Colonic mucosa (tissue), 4 donors: ENCODE data around the gene GUCA2B. TPM values are rescaled to one million over a fixed set of nuclear protein-coding genes. Genes with fewer than 3 reads are reported as not detected.

Experiments
- DNase-seq: peaks from one replicate; pipeline ENCODE4 v3.0.0-alpha.2; 2020
- H3K27ac ChIP-seq: fragments of 200-600 bp; one replicate; pipeline ENCODE4 v1.8.0; 2021
- H3K27me3 ChIP-seq: fragments of 200-600 bp; one replicate; pipeline ENCODE4 v1.8.0; 2021
- H3K36me3 ChIP-seq: fragments of 200-600 bp; one replicate; pipeline ENCODE4 v1.8.0; 2021
- H3K4me1 ChIP-seq: fragments of 200-600 bp; one replicate; pipeline ENCODE4 v1.8.0; 2021; ENCODE audit warnings: mild to moderate bottlenecking
- H3K4me3 ChIP-seq: fragments of 200-600 bp; one replicate; pipeline ENCODE4 v1.8.0; 2021
- H3K9ac ChIP-seq, 2 donors: one replicate each; pipeline ENCODE4 v1.7.0; 2013; ENCODE audit warnings: control low read depth in 2 of 2, low read depth in 2 of 2, low read length in 2 of 2
- H3K9me3 ChIP-seq: fragments of 200-600 bp; one replicate; pipeline ENCODE4 v1.8.0; 2021
- intact Hi-C: fragments of 100-400 bp; cut with DNase I; formaldehyde crosslinking; loops from one replicate; pipeline ENCODE4 v1.14.1; 2022
- total RNA-seq, 2 donors: library from RNA; stranded (reverse); fragmentation: NEBNext Ultra II Directional in 1 of 2; extraction: Animal tissue kit (Norgen Biotek cat#: 25700) in 1 of 2; gene quantifications; one replicate each; pipeline ENCODE4 v1.2.1, GENCODE V29; 2021
- TF ChIP-seq, protein P1 (sequence below): fragments of 200-600 bp; IDR thresholded peaks from one replicate; pipeline ENCODE4 v1.8.0; 2022; ENCODE audit warnings: antibody characterized with exemption, mild to moderate bottlenecking
- donor health status: healthy.
- donor health status: DM: no; HTN: no; CAD: no.
- donor health status: DM: no; HTN: no; CAD: no.

The GUCA2B gene
- total RNA-seq, 2 donors from 2014 or later = 27.7 to 44.5 TPM

DNA sequence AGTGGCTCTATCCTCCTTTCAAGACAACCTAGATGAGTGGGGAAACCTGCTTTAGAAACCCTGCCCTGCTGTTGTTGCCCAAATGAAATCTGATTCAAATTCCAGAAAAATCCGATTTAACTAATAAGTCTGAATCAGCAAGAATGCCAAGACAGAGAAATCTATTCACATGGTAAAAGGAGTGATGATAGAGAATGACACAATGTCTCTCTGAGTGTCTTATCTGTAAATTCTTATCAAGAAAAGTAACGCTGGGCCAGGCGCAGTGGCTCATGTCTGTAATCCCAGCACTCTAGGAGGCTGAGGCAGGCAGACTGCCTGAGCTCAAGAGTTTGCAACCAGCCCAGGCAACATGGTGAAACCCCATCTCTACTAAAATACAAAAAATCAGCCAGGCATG is 25.0 kb downstream of the GUCA2B start:
- TF ChIP-seq, protein P1, sequence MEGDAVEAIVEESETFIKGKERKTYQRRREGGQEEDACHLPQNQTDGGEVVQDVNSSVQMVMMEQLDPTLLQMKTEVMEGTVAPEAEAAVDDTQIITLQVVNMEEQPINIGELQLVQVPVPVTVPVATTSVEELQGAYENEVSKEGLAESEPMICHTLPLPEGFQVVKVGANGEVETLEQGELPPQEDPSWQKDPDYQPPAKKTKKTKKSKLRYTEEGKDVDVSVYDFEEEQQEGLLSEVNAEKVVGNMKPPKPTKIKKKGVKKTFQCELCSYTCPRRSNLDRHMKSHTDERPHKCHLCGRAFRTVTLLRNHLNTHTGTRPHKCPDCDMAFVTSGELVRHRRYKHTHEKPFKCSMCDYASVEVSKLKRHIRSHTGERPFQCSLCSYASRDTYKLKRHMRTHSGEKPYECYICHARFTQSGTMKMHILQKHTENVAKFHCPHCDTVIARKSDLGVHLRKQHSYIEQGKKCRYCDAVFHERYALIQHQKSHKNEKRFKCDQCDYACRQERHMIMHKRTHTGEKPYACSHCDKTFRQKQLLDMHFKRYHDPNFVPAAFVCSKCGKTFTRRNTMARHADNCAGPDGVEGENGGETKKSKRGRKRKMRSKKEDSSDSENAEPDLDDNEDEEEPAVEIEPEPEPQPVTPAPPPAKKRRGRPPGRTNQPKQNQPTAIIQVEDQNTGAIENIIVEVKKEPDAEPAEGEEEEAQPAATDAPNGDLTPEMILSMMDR = no peak
- Histone ChIP-seq H3K9ac (no peak overlapping the region), H3K27ac (no peak overlapping the region), H3K9me3 (no peaks in the 10 kb centered on the region), H3K27me3 (no peaks in the 10 kb centered on the region), H3K36me3 (no peaks in the 10 kb centered on the region), H3K4me3 (no peak overlapping the region), H3K4me1 (no peaks in the 10 kb centered on the region)
- DNase-seq = no peak
- intact Hi-C loops = no loop called here

DNA sequence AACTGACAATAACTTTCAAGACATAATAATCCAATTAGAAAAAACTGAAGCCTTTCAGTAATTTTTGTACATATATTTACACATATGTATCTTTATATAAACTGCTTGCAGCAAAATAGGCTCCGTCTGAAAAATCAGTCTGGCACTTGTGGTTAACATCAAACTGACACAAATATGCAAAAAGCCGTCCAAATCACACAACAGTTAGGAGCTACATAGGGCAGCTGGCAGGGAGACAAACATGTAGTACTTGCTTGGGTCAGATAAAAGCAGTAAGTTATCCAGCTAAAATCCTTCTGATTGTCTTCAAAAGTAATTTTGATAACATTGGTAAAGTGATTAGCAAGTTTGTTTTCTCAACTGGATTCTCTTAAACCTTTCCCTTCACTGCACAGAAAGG is 26.1 kb downstream of the GUCA2B start:
- Histone ChIP-seq H3K9ac (no peak overlapping the region), H3K36me3 (no peaks in the 10 kb centered on the region), H3K27ac (no peak overlapping the region), H3K4me1 (no peaks in the 10 kb centered on the region), H3K9me3 (no peaks in the 10 kb centered on the region), H3K27me3 (no peaks in the 10 kb centered on the region), H3K4me3 (no peak overlapping the region)
- DNase-seq = no peak
- TF ChIP-seq, protein P1 = no peak
- intact Hi-C loops = no loop called here

DNA sequence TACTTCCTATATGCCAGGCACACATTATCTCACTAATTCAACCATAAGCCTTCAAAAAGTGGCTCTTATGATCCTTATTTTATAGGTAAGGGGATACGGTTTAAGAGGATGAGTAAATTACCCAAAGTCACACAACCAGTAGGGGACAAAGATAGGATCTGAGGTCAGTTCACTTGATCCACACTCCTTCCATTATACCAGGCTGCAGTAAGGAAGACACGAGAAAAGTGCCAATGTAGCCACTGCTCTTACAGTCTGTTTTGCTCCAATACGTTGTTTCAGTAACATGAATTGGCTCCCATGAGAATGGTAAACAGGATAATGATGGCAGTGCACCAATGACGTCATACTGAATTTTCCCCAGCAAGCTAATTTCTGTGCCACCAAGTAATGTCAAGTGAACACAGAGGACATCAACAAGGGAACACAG is 26.7 kb downstream of the GUCA2B start:
- H3K27me3 ChIP-seq = no peaks in the 10 kb centered on the region
- H3K27ac ChIP-seq = no peak overlapping the region
- TF ChIP-seq, protein P1 = no peak
- H3K4me3 ChIP-seq = no peak overlapping the region
- no peak overlapping the region for H3K9ac ChIP-seq
- H3K4me1 ChIP-seq = no peaks in the 10 kb centered on the region
- no peak for DNase-seq
- intact Hi-C loops = loop anchor here (10.0 kb wide), 1 partner anchor 155 kb away; the partner anchor contains the start of gene FOXJ3
- no peaks in the 10 kb centered on the region for H3K36me3 ChIP-seq
- H3K9me3 ChIP-seq = no peaks in the 10 kb centered on the region

DNA sequence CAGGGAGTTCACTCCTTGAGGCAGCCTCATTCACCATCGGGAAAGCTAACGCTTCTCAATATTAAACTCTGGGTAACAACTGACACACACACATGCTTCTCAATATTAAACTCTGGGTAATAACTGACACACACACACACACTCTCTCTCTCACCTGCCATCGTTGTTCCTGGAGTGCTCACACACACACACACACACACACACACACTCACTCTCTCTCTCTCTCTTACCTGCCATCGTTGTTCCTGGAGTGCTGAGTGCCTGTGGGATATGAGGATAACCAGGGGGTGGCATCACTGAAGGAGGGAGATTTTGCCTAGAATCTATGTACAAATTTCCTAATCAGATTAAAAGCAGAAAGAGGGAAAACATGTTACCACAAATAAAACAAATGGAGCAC is 28.5 kb downstream of the GUCA2B start:
- Histone ChIP-seq H3K36me3 (no peaks in the 10 kb centered on the region), H3K27ac (no peak overlapping the region), H3K9ac (no peak overlapping the region), H3K27me3 (no peaks in the 10 kb centered on the region), H3K9me3 (no peaks in the 10 kb centered on the region), H3K4me1 (no peaks in the 10 kb centered on the region), H3K4me3 (no peak overlapping the region)
- TF ChIP-seq, protein P1 = no peak
- intact Hi-C loops = loop anchor here (10.0 kb wide), 1 partner anchor 153 kb away; the partner anchor contains the start of gene FOXJ3
- DNase-seq = no peak

DNA sequence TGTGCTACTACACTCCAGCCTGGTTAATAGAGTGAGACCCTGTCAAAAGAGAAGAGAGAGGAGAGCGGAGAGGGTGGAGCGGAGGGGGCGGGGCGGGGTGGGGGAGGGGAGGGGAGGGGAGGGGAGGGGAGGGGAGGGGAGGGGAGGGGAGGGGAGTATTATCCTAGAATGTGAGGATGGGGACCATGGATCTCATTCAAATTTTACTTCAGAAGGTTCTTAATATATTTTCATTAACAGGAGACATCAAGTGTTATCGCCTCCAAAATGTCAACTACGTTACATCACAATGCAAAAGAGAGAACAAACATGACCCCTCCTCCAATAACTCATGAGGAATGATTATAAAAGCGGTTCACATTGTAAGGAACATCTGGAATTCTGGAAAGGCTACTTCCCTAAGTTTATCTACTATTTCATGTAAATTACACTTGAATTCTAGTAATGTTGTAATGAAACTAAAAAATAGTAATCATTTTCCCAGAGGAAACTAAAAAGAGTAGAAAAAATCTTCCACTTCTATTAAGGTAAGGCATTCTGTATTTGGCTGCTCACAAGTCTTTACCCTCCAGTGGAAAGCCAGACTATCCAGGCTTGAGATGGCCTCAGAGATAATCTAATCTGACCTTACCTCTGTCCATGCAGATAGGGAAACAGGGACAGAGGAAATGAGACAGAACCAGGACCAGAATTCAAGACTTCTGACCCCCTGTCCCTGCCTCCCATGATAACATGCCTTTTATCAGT is 30.2 kb downstream of the GUCA2B start:
- DNase-seq = no peak
- Histone ChIP-seq H3K36me3 (no peaks in the 10 kb centered on the region), H3K27me3 (no peaks in the 10 kb centered on the region), H3K9me3 (no peaks in the 10 kb centered on the region), H3K4me3 (no peak overlapping the region), H3K4me1 (no peaks in the 10 kb centered on the region), H3K27ac (no peak overlapping the region), H3K9ac (no peak overlapping the region)
- intact Hi-C loops = loop anchor here (10.0 kb wide), 1 partner anchor 151 kb away; the partner anchor contains the start of gene FOXJ3
- TF ChIP-seq, protein P1 = no peak
